HepG2 (cell line): ENCODE data around the gene DDT. TPM values are rescaled to one million over a fixed set of nuclear protein-coding genes. Genes with fewer than 3 reads are reported as not detected.
A peak's percentile ranks its signal among the peaks of the same experiment; 100 is the strongest.

Experiments
- ATAC-seq: fragments of 200-7000 bp; cut with Tn5 transposase; 3 replicates; pipeline ENCODE4 v1.9.1; 2020; ENCODE audit warnings: mild to moderate bottlenecking, moderate library complexity
- BruUV-seq: library from RNA; stranded (reverse); fragments of 400-500 nt; replicated peaks from 2 replicates; lab custom pipeline; 2021; lab: Mats Ljungman, UMichigan
- CTCF ChIA-PET: fragments of 300-600 bp; formaldehyde crosslinking; extraction: SDS; loops from one replicate; lab custom pipeline; 2021; ENCODE audit warnings: low total read pairs, inconsistent platforms, low intra/inter-chr PET ratio; lab: Yijun Ruan, JAX
- POLR2A ChIA-PET: fragments of 350-600 bp; sonication (Branson Sonifier 250); formaldehyde crosslinking; loops from one replicate; lab custom pipeline; 2020; ENCODE audit warnings: antibody characterized with exemption, inconsistent platforms; lab: Yijun Ruan, JAX
- DNase-seq: peaks from one replicate; pipeline ENCODE4 v3.0.0-alpha.2; 2015; ENCODE audit warnings: low spot score
- FAIRE-seq: peaks from 3 replicates; lab custom pipeline; 2011; peaks lifted over from hg19 to GRCh38; lab: Jason Lieb, UNC
- H2AFZ ChIP-seq: one replicate; pipeline ENCODE4 v1.6.1; 2011; ENCODE audit warnings: low read length, inconsistent platforms
- H3K27ac ChIP-seq: fragments of 300-600 bp; 3 replicates; pipeline ENCODE4 v1.8.0; 2011; ENCODE audit warnings: mixed run types, mild to moderate bottlenecking, mixed read lengths, low read length, inconsistent platforms; ENCODE audit not compliant: insufficient read depth; ENCODE audit errors: extremely low read length
- H3K27me3 ChIP-seq, 2 experiments: fragments of 200-600 bp in 1 of 2; 2 replicates in 1 of 2; 3 replicates in 1 of 2; pipeline versions ENCODE4 v1.6.0 to v1.8.0; 2011; ENCODE audit warnings: low read length in 2 of 2, mild to moderate bottlenecking in 2 of 2, moderate library complexity in 2 of 2, inconsistent platforms in 1 of 2; ENCODE audit not compliant: insufficient read depth in 2 of 2, control insufficient read depth in 1 of 2
- H3K36me3 ChIP-seq, 2 experiments: fragments of 200-600 bp in 1 of 2; replicated peaks in 1 of 2; 2 replicates in 1 of 2; 3 replicates in 1 of 2; pipeline versions ENCODE4 v1.5.1 to v1.8.0; 2011; ENCODE audit warnings: low read length in 2 of 2, inconsistent platforms in 1 of 2; ENCODE audit not compliant: insufficient read depth in 2 of 2, control insufficient read depth in 1 of 2
- H3K4me1 ChIP-seq: 2 replicates; pipeline ENCODE4 v1.5.1; 2012; ENCODE audit warnings: low read length, inconsistent platforms; ENCODE audit not compliant: insufficient read depth
- H3K4me2 ChIP-seq: 2 replicates; pipeline ENCODE4 v1.6.0; 2011; ENCODE audit warnings: low read depth, low read length, inconsistent platforms
- H3K4me3 ChIP-seq, 3 experiments: fragments of 200-600 bp in 1 of 3; sonication (generic), shearing (Covaris generic) in 1 of 3; replicated peaks in 1 of 3; 2 replicates each; pipeline ENCODE4 v1.5.1; 2011 to 2016; ENCODE audit warnings: low read length in 3 of 3, inconsistent platforms in 2 of 3, low read depth in 2 of 3, mild to moderate bottlenecking in 2 of 3, control low read depth in 1 of 3, mixed read lengths in 1 of 3; ENCODE audit not compliant: insufficient read depth in 1 of 3
- H3K79me2 ChIP-seq: one replicate; pipeline ENCODE4 v1.6.1; 2011; ENCODE audit warnings: low read length, inconsistent platforms; ENCODE audit not compliant: insufficient read depth
- H3K9ac ChIP-seq: 2 replicates; pipeline ENCODE4 v1.6.0; 2011; ENCODE audit warnings: mild to moderate bottlenecking, low read depth, low read length, inconsistent platforms; ENCODE audit not compliant: insufficient read depth
- H3K9me3 ChIP-seq: 2 replicates; pipeline ENCODE4 v1.5.1; 2012; ENCODE audit warnings: mild to moderate bottlenecking, low read length
- H4K20me1 ChIP-seq: 2 replicates; pipeline ENCODE4 v1.6.0; 2011; ENCODE audit warnings: inconsistent platforms, mild to moderate bottlenecking, low read length, moderate library complexity; ENCODE audit not compliant: insufficient read depth
- CBX1 ChIP-seq: IDR thresholded peaks from one replicate; pipeline ENCODE4 v1.6.1; 2016; ENCODE audit warnings: antibody characterized with exemption, low read depth
- CHD4 ChIP-seq: fragments of 200-600 bp; sonication (generic); IDR thresholded peaks from 2 replicates; pipeline ENCODE4 v1.7.0; 2017; ENCODE audit warnings: mild to moderate bottlenecking, low read length, borderline replicate concordance
- GABPB1 ChIP-seq: IDR thresholded peaks from 2 replicates; pipeline ENCODE4 v1.6.1; 2016; ENCODE audit warnings: mild to moderate bottlenecking, missing genetic modification reagents, moderate library complexity, missing compliant biosample characterization
- HIC2 ChIP-seq: sonication (generic); formaldehyde crosslinking; IDR thresholded peaks from 2 replicates; pipeline ENCODE4 v1.9.0; 2022; ENCODE audit warnings: low read depth, missing genetic modification reagents
- HMGA1 ChIP-seq: sonication (generic); formaldehyde crosslinking; conservative IDR thresholded peaks from 2 replicates; pipeline ENCODE4 v1.4.0; 2020; ENCODE audit warnings: missing genetic modification reagents
- MBD4 ChIP-seq: IDR thresholded peaks from 2 replicates; pipeline ENCODE4 v1.6.1; 2012; ENCODE audit warnings: low read length, inconsistent platforms, borderline replicate concordance
- MEIS2 ChIP-seq: sonication (generic); formaldehyde crosslinking; IDR thresholded peaks from 2 replicates; pipeline ENCODE4 v1.9.0; 2021; ENCODE audit warnings: mild to moderate bottlenecking, missing genetic modification reagents
- PHF20 ChIP-seq: sonication (generic); formaldehyde crosslinking; IDR thresholded peaks from 2 replicates; pipeline ENCODE4 v1.5.0; 2020; ENCODE audit warnings: mild to moderate bottlenecking, missing genetic modification reagents
- TCF7 ChIP-seq: sonication (generic); IDR thresholded peaks from 2 replicates; pipeline ENCODE4 v1.6.1; 2016; ENCODE audit warnings: antibody characterized with exemption, low read depth
- ZFX ChIP-seq: sonication (generic); formaldehyde crosslinking; IDR thresholded peaks from 2 replicates; pipeline ENCODE4 v1.4.0; 2020; ENCODE audit warnings: mild to moderate bottlenecking, low read depth, missing genetic modification reagents, moderate library complexity
- ZHX1 ChIP-seq: sonication (generic); formaldehyde crosslinking; IDR thresholded peaks from 2 replicates; pipeline ENCODE4 v1.8.1; 2022; ENCODE audit warnings: low read depth, mild to moderate bottlenecking, missing genetic modification reagents
- ZNF547 ChIP-seq: sonication (generic); formaldehyde crosslinking; IDR thresholded peaks from 2 replicates; pipeline ENCODE4 v1.5.1; 2020; ENCODE audit warnings: mild to moderate bottlenecking, missing genetic modification reagents
- ZNF562 ChIP-seq: sonication (generic); formaldehyde crosslinking; IDR thresholded peaks from 2 replicates; pipeline ENCODE4 v1.8.0; 2022; ENCODE audit warnings: missing genetic modification reagents, borderline replicate concordance
- ZNF792 ChIP-seq: IDR thresholded peaks from 2 replicates; pipeline ENCODE4 v1.6.1; 2016
- WGBS: methylation state at CpG from one replicate; pipeline ENCODE4 v1.1.6; 2017; ENCODE audit warnings: low lambda C conversion rate; 5-methylcytosine and 5-hydroxymethylcytosine counted together
- in situ Hi-C: cut with HindIII; loops from 2 replicates; pipeline ENCODE4 v1.10.0; 2017; ENCODE audit warnings: low pct_unique_long_range_greater_than_20kb; ENCODE audit not compliant: extremely low pct_ligation_motif_present
- intact Hi-C: fragments of 100-400 bp; cut with micrococcal nuclease; formaldehyde crosslinking; loops from one replicate; pipeline ENCODE4 v1.10.0; 2022; ENCODE audit not compliant: unreplicated experiment
- polyA plus RNA-seq, 8 experiments: library from polyadenylated mRNA; depleted of rRNA in 3 of 8; stranded (reverse) in 7 of 8; unstranded in 1 of 8; fragments of >200 nt; fragmentation: Illumina TruSeq in 4 of 8; extraction: Trizol in 4 of 8; gene quantifications; 2 replicates each; pipeline versions ENCODE4 v1.2.1 to v1.2.3, GENCODE V29; 2011 to 2016; ENCODE audit warnings: low read depth in 4 of 8, missing spikeins in 1 of 8, mixed read lengths in 1 of 8; ENCODE audit not compliant: insufficient read depth in 1 of 8
- total RNA-seq, 5 experiments: library from RNA; depleted of rRNA; stranded (reverse); fragments of >200 nt; fragmentation: Illumina TruSeq; extraction: Trizol; gene quantifications; 2 replicates each; pipeline ENCODE4 v1.2.3, GENCODE V29; 2016; ENCODE audit warnings: low read depth in 1 of 5

Gene DDT
- total and polyA plus RNA-seq, 2 of the 13 experiments (the other 11 are each of a cell fraction or from before 2014, with no cell fraction given): 143 to 181 TPM

- H3K79me2 ChIP-seq: no peaks in the 10 kb centered on the region
- H3K27ac ChIP-seq: no peak overlapping the region
- no peak overlapping the region for H3K9ac ChIP-seq
- H3K36me3 ChIP-seq: peaks cover 6 to 36% of the 10 kb centered on the region in 2 experiments
- H4K20me1 ChIP-seq: no peaks in the 10 kb centered on the region
- BruUV-seq: no TSS peak
- in situ Hi-C loops: loop anchor here (5.0 kb wide), 1 partner anchor 42 kb away; the partner anchor contains the start of gene DDTL
- H3K27me3 ChIP-seq: no peaks in the 10 kb centered on the region
- POLR2A ChIA-PET: no interaction called here
- TF ChIP-seq ZNF562 (CRISPR knock-in tag) (0 out of 2 replicates have a peak, but pooled peaks have one; percentile 20), PHF20 (no peak), MBD4 (no peak)
- WGBS: 94% methylated on average over 5 of the region's 6 CpGs
- H3K4me2 ChIP-seq: no peak overlapping the region
- peaks cover 30% of the 10 kb centered on the region for H3K4me1 ChIP-seq
- CTCF ChIA-PET: no interaction called here
- ATAC-seq (no peak), DNase-seq (peak; percentile 0), FAIRE-seq (no peak)
- H2AFZ ChIP-seq: no peak overlapping the region
- intact Hi-C loops: no loop called here
- peaks cover under 1% of the 10 kb centered on the region; the same call in 1 of the 2 replicates for H3K9me3 ChIP-seq
- H3K4me3 ChIP-seq: no peak overlapping the region
These were observed 49.1 kb downstream of the DDT start for GRCh38 chr22:23925020-23925606.

- BruUV-seq: no TSS peak
- no peaks in the 10 kb centered on the region; the same call in 1 of the 2 replicates for H3K9me3 ChIP-seq
- no peak overlapping the region for H3K4me3 ChIP-seq
- peaks cover 36% of the 10 kb centered on the region for H3K4me1 ChIP-seq
- intact Hi-C loops: no loop called here
- H3K4me2 ChIP-seq: no peak overlapping the region
- H4K20me1 ChIP-seq: no peaks in the 10 kb centered on the region
- H3K9ac ChIP-seq: no peak overlapping the region
- ChIA-PET POLR2A (interaction anchor here (1.5 kb wide), 1 partner anchor 9 kb away, joined by 9 read pairs; no protein-coding TSS in a partner anchor), CTCF (no interaction called here)
- no peak overlapping the region for H2AFZ ChIP-seq
- H3K36me3 ChIP-seq: peaks cover 9 to 29% of the 10 kb centered on the region in 2 experiments
- no peaks in the 10 kb centered on the region for H3K27me3 ChIP-seq
- ATAC-seq (no peak), FAIRE-seq (no peak), DNase-seq (peak; percentile 0)
- no peak overlapping the region for H3K27ac ChIP-seq
- in situ Hi-C loops: no loop called here
- H3K79me2 ChIP-seq: no peaks in the 10 kb centered on the region
- WGBS: 100% methylated on average over 2 of the region's 2 CpGs
- no peak for TF ChIP-seq GABPB1 (CRISPR knock-in tag)
- no peak for TF ChIP-seq ZNF792 (CRISPR knock-in tag)
- TF ChIP-seq ZHX1 (CRISPR knock-in tag): no peak
- no peak for TF ChIP-seq ZFX (CRISPR knock-in tag)
- TF ChIP-seq HIC2 (CRISPR knock-in tag): no peak
- no peak for TF ChIP-seq CHD4
- no peak for TF ChIP-seq ZNF547 (CRISPR knock-in tag)
- TF ChIP-seq TCF7: no peak
- no peak for TF ChIP-seq CBX1
- TF ChIP-seq MEIS2: no peak
- TF ChIP-seq HMGA1 (CRISPR knock-in tag): no peak
These were observed 51.3 kb downstream of the DDT start for GRCh38 chr22:23922921-23923320.
